Hypothalamus (tissue), 51 donors: ENCODE measurements around the gene MPV17L2.
"Not testable (repeated sequence)": the region's sequence is repeated elsewhere in the genome, so short reads cannot be mapped to it uniquely, and the experiment has no call there.

ENCODE experiments used
- DNase-seq, 51 donors: peaks; one replicate each; lab custom pipeline; 2025; lab: John Stamatoyannopoulos, UW

The MPV17L2 gene

DNA sequence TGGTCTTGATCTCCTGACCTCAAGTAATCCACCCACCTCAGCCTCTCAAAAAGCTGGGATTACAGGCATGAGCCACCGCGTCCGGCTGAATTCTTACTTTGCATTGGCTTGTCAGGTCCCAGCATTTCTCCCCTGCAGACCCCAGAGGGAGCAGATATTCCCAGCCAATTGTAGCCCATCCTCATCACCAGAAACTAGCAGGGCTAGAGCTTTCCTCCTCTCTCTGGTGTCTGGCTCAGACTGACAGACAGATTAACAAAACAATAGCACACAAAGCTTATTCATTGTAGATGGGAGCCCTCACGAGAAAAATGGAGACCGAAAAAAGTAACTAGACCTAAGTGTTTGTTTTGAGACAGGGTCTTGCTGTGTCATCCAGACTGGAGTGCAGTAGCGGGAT is 7.5 kb upstream of the MPV17L2 start:
- no peak for DNase-seq

DNA sequence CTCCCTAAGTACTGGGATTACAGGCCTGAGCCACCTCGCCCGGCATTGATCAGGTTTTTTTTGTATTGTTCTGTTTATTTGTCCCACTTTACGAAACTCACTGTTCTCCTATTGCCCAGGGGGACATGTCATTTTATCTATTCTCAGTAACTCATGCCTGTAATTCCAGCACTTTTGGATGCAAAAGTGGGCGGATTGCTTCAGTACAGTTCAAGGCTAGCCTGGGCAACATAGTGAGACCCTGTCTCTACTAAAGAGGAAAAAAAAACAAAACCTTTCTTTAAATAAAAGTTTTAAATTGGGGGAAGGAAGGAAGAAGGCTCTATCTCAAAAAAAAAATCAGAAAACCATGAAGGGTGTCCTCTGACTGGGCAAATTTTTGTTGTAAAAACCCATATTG is 2.7 kb upstream of the MPV17L2 start:
- DNase-seq: no peak

DNA sequence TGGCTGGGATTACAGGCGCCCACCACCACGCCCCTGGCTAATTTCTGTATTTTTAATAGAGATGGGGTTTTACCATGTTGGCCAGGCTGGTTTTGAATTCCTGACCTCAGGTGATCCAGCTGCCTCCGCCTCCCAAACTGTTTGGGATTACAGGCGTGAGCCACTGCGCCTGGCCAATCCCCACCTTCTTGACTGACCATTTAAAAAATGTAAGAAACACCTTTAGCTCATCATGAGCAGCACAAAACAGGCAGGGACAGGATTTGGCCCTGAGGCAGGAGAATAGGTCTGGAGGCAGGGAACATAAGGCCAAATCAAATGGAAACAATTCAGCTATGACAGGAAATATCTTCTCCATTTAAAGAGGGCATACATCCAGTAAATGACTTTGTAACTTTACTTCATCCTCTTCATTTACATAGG is 1.4 kb upstream of the MPV17L2 start:
- no peak for DNase-seq

DNA sequence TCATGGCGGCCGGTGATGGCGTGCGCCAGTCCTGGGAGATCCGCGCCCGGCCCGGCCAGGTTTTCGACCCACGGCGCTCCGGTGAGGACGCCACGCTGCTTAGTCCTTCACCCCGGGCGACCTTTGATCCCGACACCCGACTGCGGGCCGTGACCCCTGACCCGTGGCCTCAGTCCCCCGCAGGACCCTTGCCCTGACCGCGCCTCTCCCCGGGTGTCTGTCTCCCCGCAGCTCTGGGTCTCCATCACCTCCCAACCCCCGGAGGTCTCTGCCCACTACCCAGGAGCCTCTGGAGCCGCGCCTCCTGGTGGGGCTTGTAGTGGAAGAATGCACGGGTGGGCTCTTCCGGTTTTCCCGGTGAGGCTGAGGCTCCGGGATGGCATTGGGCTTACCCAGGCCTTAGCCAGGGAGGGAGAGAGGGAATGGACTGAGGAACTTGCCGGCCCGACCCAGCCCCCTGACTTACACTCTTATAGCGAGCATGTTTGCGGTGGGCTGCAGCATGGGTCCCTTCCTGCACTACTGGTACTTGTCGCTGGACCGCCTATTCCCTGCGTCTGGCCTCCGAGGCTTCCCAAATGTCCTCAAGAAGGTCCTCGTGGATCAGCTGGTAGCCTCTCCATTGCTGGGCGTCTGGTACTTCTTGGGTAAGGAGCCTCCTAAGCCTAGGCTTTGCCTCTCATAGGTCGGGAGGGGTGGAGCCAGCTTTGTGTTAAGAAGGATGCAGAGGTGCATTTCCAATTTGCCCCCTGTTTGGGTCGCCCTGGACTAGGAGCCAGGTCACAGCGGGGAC is 566 bp downstream of the MPV17L2 start:
- DNase-seq: peak in 4 of 51 donors; percentile 42 to 58 (median 45)

DNA sequence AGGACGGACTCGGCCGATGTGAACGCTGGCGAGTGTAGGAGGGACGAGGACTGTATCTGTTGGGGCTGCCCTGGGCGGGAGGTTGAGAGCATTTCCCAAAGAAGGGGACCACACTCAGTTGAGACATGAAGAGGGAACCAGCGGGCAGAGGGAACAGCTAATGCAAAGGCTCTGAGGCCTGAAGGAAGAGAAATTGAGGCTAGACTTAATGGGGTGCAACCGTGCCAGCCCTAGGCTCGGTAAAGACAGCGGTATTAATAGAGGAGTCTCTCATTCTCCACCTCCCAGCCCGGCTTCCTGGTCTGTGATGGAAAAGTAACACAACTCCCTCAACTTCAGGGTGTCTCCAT is 1.1 kb downstream of the MPV17L2 start:
- no peak for DNase-seq

DNA sequence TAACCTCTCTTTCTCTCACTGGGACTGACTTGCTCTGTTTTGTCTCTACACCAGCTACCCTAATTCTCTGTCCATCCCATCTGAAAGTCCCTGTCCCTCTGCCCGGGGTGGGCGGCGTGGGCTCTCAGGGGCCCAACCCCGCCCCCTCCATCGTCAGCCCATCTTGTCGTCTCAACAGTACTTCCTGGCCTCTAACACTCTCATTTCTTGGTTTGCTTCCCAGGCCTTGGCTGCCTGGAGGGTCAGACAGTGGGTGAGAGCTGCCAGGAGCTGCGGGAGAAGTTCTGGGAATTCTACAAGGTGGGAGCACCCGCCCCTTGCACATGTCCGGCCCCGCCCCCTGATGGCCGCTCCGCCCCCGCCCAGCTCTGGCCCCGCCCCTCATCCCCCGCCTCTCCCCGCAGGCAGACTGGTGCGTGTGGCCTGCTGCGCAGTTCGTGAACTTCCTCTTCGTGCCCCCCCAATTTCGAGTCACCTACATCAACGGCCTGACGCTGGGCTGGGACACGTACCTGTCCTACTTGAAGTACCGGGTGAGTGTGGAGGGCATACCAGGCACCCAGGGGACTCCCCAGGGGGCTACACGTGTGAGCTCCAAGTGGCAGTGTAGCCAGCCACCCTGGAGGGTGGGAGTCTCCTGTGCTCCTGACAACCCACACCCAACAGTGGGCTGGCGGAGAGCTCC is 1.7 kb downstream of the MPV17L2 start:
- DNase-seq: peak in 10 of 51 donors; percentile 3 to 48 (median 20)

DNA sequence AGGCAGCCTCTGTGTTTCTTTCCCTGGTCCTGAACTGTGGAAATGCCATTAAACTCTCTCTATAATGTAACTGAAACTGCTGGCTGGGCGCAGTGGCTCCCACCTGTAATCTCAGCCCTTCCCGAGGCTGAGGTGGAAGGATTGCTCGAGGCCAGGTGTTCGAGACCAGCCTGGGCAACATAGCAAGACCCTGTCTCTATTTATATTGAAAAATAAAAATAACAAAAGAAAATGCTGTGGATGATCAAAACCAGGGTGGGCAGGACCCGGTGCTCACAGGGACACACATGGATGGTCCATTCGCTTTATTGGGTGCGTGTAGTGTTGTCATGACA is 3.5 kb downstream of the MPV17L2 start:
- no peak for DNase-seq

- no peak for DNase-seq
These were observed 4.3 kb downstream of the MPV17L2 start for GRCh38 chr19:18197306-18197705.

GRCh38 chr19:18197941-18198340 is 4.9 kb downstream of the MPV17L2 start:
- no peak for DNase-seq

DNA sequence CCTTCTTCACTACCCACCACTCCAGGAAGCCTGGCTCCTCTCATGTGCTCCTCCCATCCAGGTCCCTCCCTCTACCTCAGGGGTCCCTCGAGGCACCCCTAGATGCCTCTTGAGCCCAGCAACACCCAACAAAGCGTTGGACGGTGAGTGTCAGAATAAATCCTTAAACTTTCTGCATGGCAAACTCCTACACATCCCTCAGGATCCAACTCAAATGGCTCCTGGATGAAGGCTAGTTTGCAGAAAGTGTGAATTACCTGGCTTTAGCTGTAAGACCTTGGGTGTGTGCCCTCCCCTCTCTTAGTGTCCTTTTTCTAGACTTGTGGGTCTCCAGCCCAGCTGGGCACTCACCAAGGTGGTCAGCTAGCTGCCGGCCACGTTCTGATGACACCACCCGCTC is 5.4 kb downstream of the MPV17L2 start:
- no peak for DNase-seq

- peak in 2 of 51 donors; percentile 18 to 22 for DNase-seq
These were observed 9.4 kb downstream of the MPV17L2 start for GRCh38 chr19:18202397-18202777.

DNA sequence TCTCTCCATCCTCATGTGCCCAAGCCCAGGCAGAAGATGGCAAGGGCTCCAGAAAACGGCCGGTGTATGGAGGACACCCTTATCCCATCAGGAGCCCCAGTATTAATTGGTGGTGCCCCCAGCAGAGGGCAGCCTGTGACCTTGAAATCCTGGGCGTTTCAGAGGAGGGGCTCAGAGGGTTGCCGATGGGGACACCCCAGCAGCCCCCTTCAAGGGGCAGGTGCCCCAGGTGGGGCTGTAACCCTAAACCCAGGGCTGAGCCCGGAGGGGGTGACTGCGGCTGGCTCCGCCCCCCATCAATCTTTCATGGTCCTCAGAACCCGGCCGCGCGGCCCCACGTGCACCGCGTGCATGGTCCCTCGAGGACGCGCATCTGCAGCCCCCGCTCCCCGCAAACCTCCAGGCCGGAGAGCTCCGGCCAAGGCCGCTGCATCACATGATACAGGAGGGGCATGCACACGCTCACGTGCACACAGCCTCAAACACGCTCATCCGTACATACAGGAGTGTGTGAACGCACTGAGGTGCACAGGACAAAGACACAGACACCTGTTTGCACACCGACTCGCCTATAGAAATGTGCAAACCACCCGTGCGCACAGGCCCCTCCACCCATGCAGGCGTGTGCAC is 9.9 kb downstream of the MPV17L2 start:
- peak in 31 of 51 donors; percentile 5 to 64 (median 40) for DNase-seq

- peak in 24 of 51 donors; percentile 45 to 78 (median 53) for DNase-seq
These were observed 10.4 kb downstream of the MPV17L2 start for GRCh38 chr19:18203408-18203862.

GRCh38 chr19:18203863-18204393 is 10.9 kb downstream of the MPV17L2 start, which contains the start of gene RAB3A:
Gene RAB3A, minus strand, starts transcription at chr19:18204042. Its CDS starts 1,302 bp downstream, at chr19:18202740.
- peak; percentile 75 to 100 (median 99) for DNase-seq

DNA sequence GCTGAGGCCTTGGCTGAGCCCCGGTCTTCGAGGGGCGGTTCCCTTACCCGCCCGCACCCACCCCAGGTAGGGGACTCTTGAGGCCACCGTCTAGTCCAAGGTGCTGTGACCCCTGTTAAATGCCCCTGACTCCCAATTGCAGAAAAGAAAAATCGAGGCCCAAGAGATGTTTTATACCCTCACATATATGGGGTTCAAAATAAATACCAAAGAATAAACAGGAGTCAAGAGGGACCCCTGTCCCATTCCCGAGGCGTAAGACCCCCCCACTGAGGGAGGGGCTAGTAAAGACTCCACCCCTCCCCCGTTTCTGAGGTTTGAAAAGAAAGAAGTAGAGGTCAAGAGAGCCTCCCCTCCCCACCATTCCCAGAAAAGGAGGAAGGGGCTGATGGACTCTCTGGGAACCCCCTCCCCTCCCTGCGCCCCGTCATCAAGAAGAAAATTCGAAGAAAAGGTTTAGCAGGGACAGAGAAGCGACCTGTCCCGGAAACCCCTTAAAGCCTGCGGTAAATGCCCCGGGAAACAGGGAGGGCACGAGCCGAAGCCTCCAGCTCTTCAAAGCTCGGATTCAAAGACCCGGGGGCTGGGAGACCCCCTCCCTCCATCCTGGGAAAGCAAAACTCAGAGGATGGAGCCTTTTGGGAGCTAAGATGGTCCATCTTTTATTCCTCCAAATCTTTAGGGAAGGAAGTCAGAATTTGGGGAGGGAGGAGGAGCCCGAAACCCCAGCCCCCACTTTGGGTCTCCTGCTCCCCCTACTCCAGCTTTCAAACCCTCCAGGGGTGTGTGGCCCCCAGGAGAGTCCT is 11.6 kb downstream of the MPV17L2 start:
- peak in 23 of 51 donors; percentile 5 to 75 (median 58) for DNase-seq

- DNase-seq: peak in 48 of 51 donors; percentile 21 to 85 (median 56)
These were observed 12.3 kb downstream of the MPV17L2 start for GRCh38 chr19:18205200-18205892.

DNA sequence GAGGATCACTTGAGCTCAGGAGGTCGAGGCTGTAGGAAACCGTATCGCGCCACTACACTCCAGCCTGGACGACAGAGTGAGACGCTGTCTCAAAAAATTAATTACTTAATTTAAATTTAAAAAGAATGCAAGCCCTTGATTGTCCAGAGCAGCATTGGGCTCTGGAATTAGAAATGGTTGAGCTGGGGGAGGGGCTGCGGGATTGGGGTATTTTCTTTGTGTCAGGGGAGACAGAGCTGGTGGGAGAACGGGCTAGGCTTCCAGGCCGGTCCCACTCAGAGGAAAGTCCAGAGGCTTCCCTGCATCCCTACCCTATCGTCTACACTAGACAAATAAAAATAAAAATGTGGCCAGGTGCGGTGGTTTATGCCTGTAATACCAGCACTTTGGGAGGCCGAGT is 13.0 kb downstream of the MPV17L2 start:
- no peak for DNase-seq

DNA sequence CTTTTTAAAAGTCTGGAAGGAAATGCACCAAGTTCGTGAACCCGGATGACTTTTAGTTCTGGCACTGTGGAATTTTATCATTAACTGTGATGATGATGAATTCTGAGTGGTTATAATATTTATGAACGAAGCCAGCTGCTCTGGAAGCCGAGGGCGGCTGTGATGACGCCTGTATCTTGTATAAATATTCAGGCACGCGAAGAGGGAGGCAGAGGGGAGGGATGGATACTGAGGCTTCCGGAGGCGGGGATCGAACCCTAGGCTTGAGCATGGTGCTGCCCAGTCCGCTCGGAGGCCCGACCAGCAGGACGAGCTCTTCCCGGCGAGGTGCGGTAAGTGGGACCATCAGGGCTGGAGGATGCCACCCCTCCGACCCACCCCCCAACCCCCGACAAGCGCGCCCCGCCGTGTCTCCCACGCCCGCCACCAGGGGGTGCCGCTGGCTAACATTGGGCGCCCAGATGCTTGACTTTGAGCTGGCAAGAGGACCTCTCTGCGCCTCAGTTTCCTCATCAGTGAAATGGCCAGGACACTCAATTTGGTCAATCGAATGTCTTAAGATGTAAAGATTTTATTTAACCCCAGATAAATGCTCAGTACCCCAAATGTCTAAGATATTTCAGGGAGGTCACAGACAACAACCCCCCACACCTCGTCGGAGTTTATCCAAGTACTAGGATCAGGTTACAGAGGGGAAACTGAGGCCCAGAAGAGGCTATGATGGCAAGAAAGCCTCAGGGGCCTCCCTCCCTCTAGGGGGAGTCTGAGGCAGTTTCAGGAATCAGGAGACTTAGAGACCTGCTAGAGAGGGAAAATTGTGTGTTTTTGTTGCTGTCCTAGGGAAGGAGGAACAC is 15.3 kb downstream of the MPV17L2 start:
- peak in 6 of 51 donors; percentile 2 to 33 (median 18) for DNase-seq

DNA sequence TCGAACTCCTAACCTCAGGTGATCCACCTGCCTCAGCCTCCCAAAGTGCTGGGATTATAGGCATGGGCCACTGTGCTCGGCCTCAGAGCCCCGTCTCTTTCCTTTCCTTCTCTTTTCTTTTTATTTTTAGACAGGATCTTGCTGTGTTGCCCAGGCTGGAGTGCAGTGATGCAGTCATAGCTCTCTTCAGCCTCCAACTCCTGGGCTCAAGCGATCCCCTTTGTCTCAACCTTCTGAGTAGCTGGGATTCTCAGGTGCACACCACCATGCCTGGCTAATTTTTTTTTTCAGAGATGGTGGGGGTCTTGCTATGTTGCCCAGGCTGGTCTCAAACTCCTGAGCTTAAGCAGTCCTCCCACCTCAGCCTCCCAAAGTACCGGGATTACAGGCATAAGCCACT is 16.9 kb downstream of the MPV17L2 start:
- DNase-seq: not testable (repeated sequence)
